Breast epithelium (tissue), 4 donors: ENCODE results near the gene EP400. TPM values are rescaled to one million over a fixed set of nuclear protein-coding genes. Genes with fewer than 3 reads are reported as not detected.

ENCODE experiments used
- DNase-seq, 2 donors: peaks; one replicate each; pipeline ENCODE4 v3.0.0-alpha.2; 2019; ENCODE audit warnings: low spot score in 2 of 2
- H3K27ac ChIP-seq, 2 donors: fragments of 200-600 bp; sonication (generic) in 1 of 2; one replicate each; pipeline ENCODE4 v1.5.1; 2016 to 2019; ENCODE audit warnings: mild to moderate bottlenecking in 1 of 2
- H3K27me3 ChIP-seq, 2 donors: fragments of 200-600 bp; sonication (generic) in 1 of 2; one replicate each; pipeline versions ENCODE4 v1.5.1 to v1.6.0; 2017 to 2019; ENCODE audit warnings: control low read depth in 1 of 2, mild to moderate bottlenecking in 1 of 2
- H3K36me3 ChIP-seq: fragments of 200-600 bp; one replicate; pipeline ENCODE4 v1.5.1; 2019
- H3K4me1 ChIP-seq, 2 donors: fragments of 200-600 bp; sonication (generic); one replicate each; pipeline ENCODE4 v1.5.1; 2016 to 2019; ENCODE audit warnings: control low read depth in 1 of 2
- H3K4me3 ChIP-seq, 3 donors: fragments of 200-600 bp; sonication (generic); 1 replicate in 2 of 3; 2 replicates in 1 of 3; pipeline ENCODE4 v1.5.1; 2016 to 2019; ENCODE audit warnings: mild to moderate bottlenecking in 3 of 3, moderate library complexity in 2 of 3
- H3K9me3 ChIP-seq, 2 donors: fragments of 200-600 bp; sonication (generic) in 1 of 2; one replicate each; pipeline ENCODE4 v1.5.1; 2016 to 2019; ENCODE audit warnings: control low read depth in 1 of 2
- POLR2A ChIP-seq: fragments of 450-650 bp; IDR thresholded peaks from one replicate; pipeline ENCODE4 v1.6.1; 2016; ENCODE audit warnings: antibody characterized with exemption, mild to moderate bottlenecking, moderate library complexity
- POLR2AphosphoS5 ChIP-seq, 3 donors: sonication (generic); formaldehyde crosslinking; IDR thresholded peaks; one replicate each; pipeline ENCODE4 v1.6.1; 2017; ENCODE audit warnings: antibody characterized with exemption in 3 of 3
- intact Hi-C: fragments of 100-400 bp; cut with DNase I; formaldehyde crosslinking; loops from one replicate; pipeline ENCODE4 v1.15.1; 2023; ENCODE audit warnings: low total_unique reads
- total RNA-seq, 3 donors: library from RNA; depleted of rRNA; stranded (reverse); fragments of >200 nt; gene quantifications; one replicate each; pipeline ENCODE4 v1.1.0, GENCODE V29; 2016
- TF ChIP-seq, protein P1 (sequence below), 3 donors: fragments of 450-650 bp; IDR thresholded peaks; one replicate each; pipeline ENCODE4 v1.5.1; 2016 to 2017; ENCODE audit warnings: antibody characterized with exemption in 3 of 3, mild to moderate bottlenecking in 3 of 3, moderate library complexity in 3 of 3

Gene EP400, protein sequence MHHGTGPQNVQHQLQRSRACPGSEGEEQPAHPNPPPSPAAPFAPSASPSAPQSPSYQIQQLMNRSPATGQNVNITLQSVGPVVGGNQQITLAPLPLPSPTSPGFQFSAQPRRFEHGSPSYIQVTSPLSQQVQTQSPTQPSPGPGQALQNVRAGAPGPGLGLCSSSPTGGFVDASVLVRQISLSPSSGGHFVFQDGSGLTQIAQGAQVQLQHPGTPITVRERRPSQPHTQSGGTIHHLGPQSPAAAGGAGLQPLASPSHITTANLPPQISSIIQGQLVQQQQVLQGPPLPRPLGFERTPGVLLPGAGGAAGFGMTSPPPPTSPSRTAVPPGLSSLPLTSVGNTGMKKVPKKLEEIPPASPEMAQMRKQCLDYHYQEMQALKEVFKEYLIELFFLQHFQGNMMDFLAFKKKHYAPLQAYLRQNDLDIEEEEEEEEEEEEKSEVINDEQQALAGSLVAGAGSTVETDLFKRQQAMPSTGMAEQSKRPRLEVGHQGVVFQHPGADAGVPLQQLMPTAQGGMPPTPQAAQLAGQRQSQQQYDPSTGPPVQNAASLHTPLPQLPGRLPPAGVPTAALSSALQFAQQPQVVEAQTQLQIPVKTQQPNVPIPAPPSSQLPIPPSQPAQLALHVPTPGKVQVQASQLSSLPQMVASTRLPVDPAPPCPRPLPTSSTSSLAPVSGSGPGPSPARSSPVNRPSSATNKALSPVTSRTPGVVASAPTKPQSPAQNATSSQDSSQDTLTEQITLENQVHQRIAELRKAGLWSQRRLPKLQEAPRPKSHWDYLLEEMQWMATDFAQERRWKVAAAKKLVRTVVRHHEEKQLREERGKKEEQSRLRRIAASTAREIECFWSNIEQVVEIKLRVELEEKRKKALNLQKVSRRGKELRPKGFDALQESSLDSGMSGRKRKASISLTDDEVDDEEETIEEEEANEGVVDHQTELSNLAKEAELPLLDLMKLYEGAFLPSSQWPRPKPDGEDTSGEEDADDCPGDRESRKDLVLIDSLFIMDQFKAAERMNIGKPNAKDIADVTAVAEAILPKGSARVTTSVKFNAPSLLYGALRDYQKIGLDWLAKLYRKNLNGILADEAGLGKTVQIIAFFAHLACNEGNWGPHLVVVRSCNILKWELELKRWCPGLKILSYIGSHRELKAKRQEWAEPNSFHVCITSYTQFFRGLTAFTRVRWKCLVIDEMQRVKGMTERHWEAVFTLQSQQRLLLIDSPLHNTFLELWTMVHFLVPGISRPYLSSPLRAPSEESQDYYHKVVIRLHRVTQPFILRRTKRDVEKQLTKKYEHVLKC (N-terminal part only)
- total RNA-seq = 10 to 100 TPM; 20.3 to 27.2 (median 24.4) TPM

DNA sequence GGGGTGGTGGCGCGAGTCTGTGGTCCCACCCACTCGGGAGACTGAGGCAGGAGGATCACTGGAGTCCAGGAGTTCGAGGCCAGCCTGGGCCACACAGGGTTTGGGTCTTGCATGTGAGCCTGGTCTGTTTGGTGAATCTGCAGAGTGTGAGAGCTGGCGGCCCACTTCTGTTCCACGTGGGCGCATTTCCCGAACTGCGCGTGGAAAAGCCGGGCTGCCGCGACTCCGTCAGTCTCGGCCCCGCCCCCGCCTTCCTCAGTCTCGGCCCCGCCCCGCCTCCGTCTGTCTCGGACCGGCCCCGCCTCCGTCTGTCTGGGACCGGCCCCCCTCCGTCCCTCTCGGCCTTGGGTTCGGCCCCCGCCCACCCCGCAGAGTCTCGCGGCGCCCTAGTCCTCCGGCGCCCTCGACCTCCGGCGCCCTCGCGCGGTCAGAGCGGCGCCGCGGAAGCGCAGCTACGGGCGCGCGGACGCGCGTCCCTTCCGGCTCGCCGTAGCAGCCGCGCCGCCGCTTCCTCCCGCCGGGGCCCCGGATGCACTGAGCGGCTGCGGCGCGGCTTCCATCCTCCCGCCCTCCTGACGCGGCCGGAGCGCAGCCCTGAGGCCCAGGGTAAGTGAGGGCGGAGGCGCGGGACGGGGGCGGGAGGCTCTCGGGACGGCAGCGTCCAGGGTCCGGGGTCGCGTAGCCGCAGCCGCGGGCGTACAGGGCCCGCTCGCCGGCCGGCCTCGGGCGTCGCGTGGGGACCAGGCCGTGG, at the start of gene EP400:
Gene EP400, plus strand, starts transcription at position 512 of the 751 bp plus-strand sequence. CDS start 10,678 bp downstream, outside the sequence.
- peak; percentile 92 to 95 for DNase-seq
- intact Hi-C loops = no loop called here

DNA sequence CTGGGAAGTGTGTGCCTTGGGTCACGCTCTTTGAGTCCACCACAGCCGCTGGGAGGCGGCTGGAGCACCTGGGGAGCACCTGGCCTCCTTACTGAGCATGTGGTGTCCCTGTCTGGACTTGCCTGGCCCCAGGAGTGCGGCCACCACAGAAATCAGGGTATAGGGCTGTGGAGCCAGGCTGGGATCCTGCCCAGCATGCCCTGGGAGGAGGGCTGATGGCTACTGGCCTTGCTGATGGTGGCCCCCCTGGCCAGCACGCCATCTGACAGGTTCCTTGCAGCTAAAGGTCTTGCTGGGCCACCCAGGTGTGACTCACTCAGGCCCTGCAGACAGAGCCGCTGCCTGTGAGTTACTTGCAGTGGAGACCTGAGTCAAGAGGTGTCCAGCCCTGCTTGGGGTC, 49.3 kb upstream of the EP400 start:
- no peaks in the 10 kb centered on the region for H3K9me3 ChIP-seq
- TF ChIP-seq POLR2AphosphoS5 (IDR thresholded peaks at IDR 0.05) = no peak
- no peak for TF ChIP-seq POLR2A
- TF ChIP-seq, protein P1, sequence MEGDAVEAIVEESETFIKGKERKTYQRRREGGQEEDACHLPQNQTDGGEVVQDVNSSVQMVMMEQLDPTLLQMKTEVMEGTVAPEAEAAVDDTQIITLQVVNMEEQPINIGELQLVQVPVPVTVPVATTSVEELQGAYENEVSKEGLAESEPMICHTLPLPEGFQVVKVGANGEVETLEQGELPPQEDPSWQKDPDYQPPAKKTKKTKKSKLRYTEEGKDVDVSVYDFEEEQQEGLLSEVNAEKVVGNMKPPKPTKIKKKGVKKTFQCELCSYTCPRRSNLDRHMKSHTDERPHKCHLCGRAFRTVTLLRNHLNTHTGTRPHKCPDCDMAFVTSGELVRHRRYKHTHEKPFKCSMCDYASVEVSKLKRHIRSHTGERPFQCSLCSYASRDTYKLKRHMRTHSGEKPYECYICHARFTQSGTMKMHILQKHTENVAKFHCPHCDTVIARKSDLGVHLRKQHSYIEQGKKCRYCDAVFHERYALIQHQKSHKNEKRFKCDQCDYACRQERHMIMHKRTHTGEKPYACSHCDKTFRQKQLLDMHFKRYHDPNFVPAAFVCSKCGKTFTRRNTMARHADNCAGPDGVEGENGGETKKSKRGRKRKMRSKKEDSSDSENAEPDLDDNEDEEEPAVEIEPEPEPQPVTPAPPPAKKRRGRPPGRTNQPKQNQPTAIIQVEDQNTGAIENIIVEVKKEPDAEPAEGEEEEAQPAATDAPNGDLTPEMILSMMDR (IDR thresholded peaks at IDR 0.05) = no peak
- intact Hi-C loops = no loop called here
- H3K4me1 ChIP-seq = peaks cover 4 to 23% of the 10 kb centered on the region in 2 donors
- H3K4me3 ChIP-seq = no peak overlapping the region
- H3K27me3 ChIP-seq = no peaks in the 10 kb centered on the region
- H3K36me3 ChIP-seq = no peaks in the 10 kb centered on the region
- no peak for DNase-seq
- H3K27ac ChIP-seq = no peak overlapping the region

More for the DNA sequence above, at the start of gene EP400:
- Histone ChIP-seq H3K4me3 (peak within 1 kb of the TSS; percentile 81 to 98 (median 92)), H3K9me3 (no peaks in the 10 kb centered on the region), H3K27me3 (no peaks in the 10 kb centered on the region), H3K4me1 (peaks cover 0 to 4% of the 10 kb centered on the region in 2 donors), H3K27ac (peak within 1 kb of the TSS; percentile 82 to 83), H3K36me3 (no peaks in the 10 kb centered on the region)
- TF ChIP-seq, protein P1 (IDR thresholded peaks at IDR 0.05) = peak in 1 of 3 donors; percentile 31
- TF ChIP-seq POLR2AphosphoS5 (IDR thresholded peaks at IDR 0.05) (peak; percentile 16 to 43 (median 38)), POLR2A (no peak)

DNA sequence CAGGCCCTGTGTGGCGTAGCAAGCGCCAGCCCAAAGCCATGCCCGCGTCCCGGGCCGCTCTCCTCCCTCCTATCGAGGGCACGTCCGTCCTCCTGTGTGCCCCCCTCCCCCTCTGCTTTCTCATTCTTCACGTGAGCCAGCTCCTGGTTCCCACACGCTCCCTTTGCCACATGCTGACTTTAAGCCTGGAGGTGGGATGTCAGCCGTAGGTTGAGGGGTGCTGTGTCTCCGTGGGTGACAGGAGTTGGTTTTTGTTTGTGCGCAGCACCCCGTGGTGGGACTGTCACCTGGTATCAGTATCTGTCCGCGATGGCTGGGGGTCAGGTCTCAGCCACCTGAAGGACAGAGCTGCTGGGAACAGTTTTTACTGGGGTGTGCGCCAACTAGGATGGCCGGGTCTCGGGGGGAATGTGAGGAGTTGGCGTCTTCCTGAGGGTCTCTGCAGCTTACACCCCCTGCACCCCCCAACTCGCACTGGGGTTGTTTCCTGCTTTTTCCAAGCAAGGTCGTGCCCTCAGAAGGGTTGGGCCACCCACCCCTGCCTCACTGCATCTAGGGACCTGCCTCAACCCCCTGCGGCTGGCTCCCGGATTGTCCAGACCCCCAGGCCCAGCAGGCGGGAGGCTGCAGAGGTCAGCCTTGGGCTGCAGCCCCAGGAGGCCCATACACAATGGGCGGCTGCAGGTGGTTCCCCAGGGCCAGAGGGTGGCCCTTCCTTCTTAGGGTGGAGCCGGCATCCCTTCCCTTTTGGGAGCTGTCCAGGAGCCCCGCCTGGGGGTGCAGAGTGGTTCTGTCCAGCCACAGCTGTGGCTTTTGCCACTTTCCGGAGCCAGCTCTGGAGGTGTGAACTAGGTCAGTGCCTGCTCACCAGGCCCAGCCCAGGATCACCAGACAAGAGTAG, 48.1 kb upstream of the EP400 start:
- no peak for DNase-seq
- intact Hi-C loops = no loop called here
- Histone ChIP-seq H3K27me3 (no peaks in the 10 kb centered on the region), H3K4me3 (peak overlapping the region in 2 of 3 donors; percentile 11 to 39), H3K9me3 (no peaks in the 10 kb centered on the region), H3K36me3 (no peaks in the 10 kb centered on the region), H3K4me1 (peaks cover 4 to 23% of the 10 kb centered on the region in 2 donors), H3K27ac (peak overlapping the region in 1 of 2 donors; percentile 48)
- TF ChIP-seq POLR2A = no peak
- TF ChIP-seq, protein P1 (IDR thresholded peaks at IDR 0.05) = no peak
- no peak for TF ChIP-seq POLR2AphosphoS5 (IDR thresholded peaks at IDR 0.05)
